HCT116 (cell line): ENCODE measurements around the gene METRN. TPM values are rescaled to one million over a fixed set of nuclear protein-coding genes. Genes with fewer than 3 reads are reported as not detected.

Source experiments
- ATAC-seq: fragments of 200-7000 bp; cut with Tn5 transposase; 2 replicates; pipeline ENCODE4 v1.9.1; 2020; ENCODE audit warnings: mild to moderate bottlenecking, moderate library complexity
- BruUV-seq: library from RNA; stranded (reverse); fragments of 400-500 nt; replicated peaks from 2 replicates; lab custom pipeline; 2021; lab: Mats Ljungman, UMichigan
- CTCF ChIA-PET: fragments of 300-600 bp; sonication (Branson Sonifier 250); formaldehyde crosslinking; loops from one replicate; lab custom pipeline; 2021; ENCODE audit warnings: antibody characterized with exemption; lab: Charles Lee
- POLR2A ChIA-PET: fragments of 300-600, 350-600 bp; sonication (Branson Sonifier 250); formaldehyde crosslinking; loops from one replicate; lab custom pipeline; 2021; ENCODE audit warnings: antibody characterized with exemption; lab: Charles Lee
- RAD21 ChIA-PET, 2 experiments: fragments of 300-600 bp; sonication (Branson Sonifier 250); formaldehyde crosslinking; loops; one replicate each; lab custom pipeline; 2023; ENCODE audit warnings: low total read pairs in 2 of 2; ENCODE audit not compliant: uncharacterized antibody in 2 of 2, unreplicated experiment in 2 of 2, low non-redundant PET in 1 of 2; lab: Charles Lee
- DNase-seq: peaks from one replicate; pipeline ENCODE4 v3.0.0-alpha.2; 2010; ENCODE audit warnings: low read depth, low spot score
- H2AFZ ChIP-seq: fragments of 200-600 bp; shearing (Covaris generic), sonication (generic); 2 replicates; pipeline ENCODE4 v1.6.1; 2017; ENCODE audit warnings: low read depth, mixed run types, mixed read lengths, antibody characterized with exemption, low read length; ENCODE audit not compliant: poor library complexity, severe bottlenecking
- H3K27ac ChIP-seq: 2 replicates; pipeline ENCODE4 v1.5.1; 2012; ENCODE audit warnings: low read depth, low read length
- H3K27me3 ChIP-seq: fragments of 200-600 bp; sonication (generic); 2 replicates; pipeline ENCODE4 v1.6.1; 2016; ENCODE audit warnings: mixed run types, low read length, mixed read lengths; ENCODE audit not compliant: insufficient read depth
- H3K36me3 ChIP-seq, 2 experiments: fragments of 200-500 bp in 1 of 2; fragments of 200-600 bp in 1 of 2; sonication (Bioruptor generic) in 1 of 2; sonication (generic) in 1 of 2; 2 replicates each; pipeline versions ENCODE4 v1.5.1 to v1.6.1; 2014 to 2016; ENCODE audit warnings: low read length in 2 of 2, inconsistent platforms in 1 of 2, mixed read lengths in 1 of 2, mixed run types in 1 of 2; ENCODE audit not compliant: insufficient read depth in 2 of 2, control insufficient read depth in 1 of 2
- H3K4me1 ChIP-seq, 2 experiments: fragments of 200-600 bp in 1 of 2; sonication (generic) in 1 of 2; 2 replicates each; pipeline versions ENCODE4 v1.5.1 to v1.6.1; 2012 to 2017; ENCODE audit warnings: low read length in 2 of 2, inconsistent platforms in 1 of 2, mild to moderate bottlenecking in 1 of 2, mixed read lengths in 1 of 2, mixed run types in 1 of 2, moderate library complexity in 1 of 2; ENCODE audit not compliant: insufficient read depth in 2 of 2, control insufficient read depth in 1 of 2
- H3K4me2 ChIP-seq: fragments of 200-600 bp; sonication (generic); 2 replicates; pipeline ENCODE4 v1.6.1; 2017; ENCODE audit warnings: mixed run types, low read length, mixed read lengths
- H3K4me3 ChIP-seq, 2 experiments: fragments of 200-600 bp in 1 of 2; sonication (generic) in 1 of 2; replicated peaks in 1 of 2; 2 replicates each; pipeline ENCODE4 v1.5.1; 2011 to 2016; ENCODE audit warnings: low read length in 2 of 2, control low read depth in 1 of 2, low read depth in 1 of 2, mild to moderate bottlenecking in 1 of 2, mixed read lengths in 1 of 2, mixed run types in 1 of 2
- H3K79me2 ChIP-seq: fragments of 200-600 bp; sonication (generic); 2 replicates; pipeline ENCODE4 v1.6.1; 2017; ENCODE audit warnings: mild to moderate bottlenecking, mixed run types, low read length, moderate library complexity, mixed read lengths; ENCODE audit not compliant: insufficient read depth
- H3K9ac ChIP-seq: fragments of 200-600 bp; sonication (generic); 2 replicates; pipeline ENCODE4 v1.6.1; 2016; ENCODE audit warnings: low read length, mixed read lengths
- H3K9me2 ChIP-seq: fragments of 200-600 bp; sonication (generic), shearing (Covaris generic); 2 replicates; pipeline ENCODE4 v1.6.1; 2017; ENCODE audit warnings: mixed run types, mild to moderate bottlenecking, moderate library complexity; ENCODE audit not compliant: insufficient read depth
- H3K9me3 ChIP-seq, 2 experiments: fragments of 200-500 bp in 1 of 2; fragments of 200-600 bp in 1 of 2; sonication (Bioruptor generic) in 1 of 2; sonication (generic) in 1 of 2; 2 replicates each; pipeline ENCODE4 v1.6.1; 2014 to 2017; ENCODE audit warnings: low read length in 2 of 2, mixed read lengths in 2 of 2, inconsistent platforms in 1 of 2, low read depth in 1 of 2, mild to moderate bottlenecking in 1 of 2, mixed run types in 1 of 2, moderate library complexity in 1 of 2; ENCODE audit not compliant: control insufficient read depth in 1 of 2, insufficient read depth in 1 of 2
- H4K20me1 ChIP-seq: fragments of 200-600 bp; sonication (generic), shearing (Covaris generic); 2 replicates; pipeline ENCODE4 v1.6.1; 2017; ENCODE audit warnings: mixed run types, mild to moderate bottlenecking, moderate library complexity; ENCODE audit not compliant: insufficient read depth
- CEBPB ChIP-seq: IDR thresholded peaks from 2 replicates; pipeline ENCODE4 v1.6.1; 2012; ENCODE audit warnings: low read depth
- CTCF ChIP-seq, 3 experiments: fragments of 200-600 bp in 1 of 3; sonication (generic) in 1 of 3; IDR thresholded peaks in 2 of 3; conservative IDR thresholded peaks in 1 of 3; 2 replicates each; pipeline ENCODE4 v1.5.1; 2012 to 2017; ENCODE audit warnings: low read depth in 2 of 3, low read length in 2 of 3, antibody characterized with exemption in 1 of 3, borderline replicate concordance in 1 of 3, control low read depth in 1 of 3, mild to moderate bottlenecking in 1 of 3, mixed read lengths in 1 of 3, mixed run types in 1 of 3, moderate library complexity in 1 of 3; ENCODE audit not compliant: insufficient read depth in 1 of 3
- EGR1 ChIP-seq: IDR thresholded peaks from 2 replicates; pipeline ENCODE4 v1.6.1; 2012; ENCODE audit warnings: low read depth
- EZH2 ChIP-seq: fragments of 200-600 bp; sonication (generic); IDR thresholded peaks from 2 replicates; pipeline ENCODE4 v1.6.1; 2017; ENCODE audit warnings: antibody characterized with exemption, mixed run types
- EZH2phosphoT487 ChIP-seq: fragments of 200-600 bp; IDR thresholded peaks from 2 replicates; pipeline ENCODE4 v1.6.1; 2018; ENCODE audit warnings: antibody characterized with exemption, borderline replicate concordance
- FOSL1 ChIP-seq: IDR thresholded peaks from 2 replicates; pipeline ENCODE4 v1.6.1; 2012; ENCODE audit warnings: low read depth
- JUND ChIP-seq: IDR thresholded peaks from 2 replicates; pipeline ENCODE4 v1.6.1; 2012
- MAX ChIP-seq: IDR thresholded peaks from 2 replicates; pipeline ENCODE4 v1.6.1; 2012
- POLR2AphosphoS5 ChIP-seq: IDR thresholded peaks from 2 replicates; pipeline ENCODE4 v1.6.1; 2011; ENCODE audit warnings: mild to moderate bottlenecking, low read depth, low read length, moderate library complexity
- RAD21 ChIP-seq: IDR thresholded peaks from 2 replicates; pipeline ENCODE4 v1.6.1; 2012; ENCODE audit warnings: low read depth, mild to moderate bottlenecking
- ZFX ChIP-seq: fragments of 450-650 bp; IDR thresholded peaks from 2 replicates; pipeline ENCODE4 v1.6.1; 2017
- intact Hi-C: fragments of 100-400 bp; cut with micrococcal nuclease; formaldehyde crosslinking; loops from 2 replicates; pipeline ENCODE4 v1.10.0; 2022
- total RNA-seq: library from RNA; stranded (reverse); gene quantifications from one replicate; pipeline ENCODE4 v1.2.1, GENCODE V29; 2021; ENCODE audit not compliant: unreplicated experiment

Gene METRN
- total RNA-seq, 1 experiment from 2014 or later, result 193 TPM

- RAD21 ChIA-PET, result no interaction called here
- peak overlapping the region; percentile 71 to 90 for H3K4me3 ChIP-seq
- POLR2A ChIA-PET, result interaction anchor here (0.7 kb wide), 1 partner anchor 12 kb away, joined by 3 read pairs; no protein-coding TSS in a partner anchor
- intact Hi-C loops, result no loop called here
- peak overlapping the region; percentile 92 for H3K9ac ChIP-seq
- peak overlapping the region; percentile 97 for H3K4me2 ChIP-seq
- peaks cover 13 to 55% of the 10 kb centered on the region in 2 experiments for H3K4me1 ChIP-seq
- no TSS peak for BruUV-seq
- peak overlapping the region; percentile 98 for H3K27ac ChIP-seq
- H3K9me3 ChIP-seq, result no peaks in the 10 kb centered on the region
- CTCF ChIA-PET, result interaction anchor here (1.2 kb wide), 1 partner anchor 32 kb away, joined by 3 read pairs; no protein-coding TSS in a partner anchor
- peaks cover 41% of the 10 kb centered on the region for H3K79me2 ChIP-seq
- no peaks in the 10 kb centered on the region for H4K20me1 ChIP-seq
- DNase-seq, result no peak
- TF ChIP-seq POLR2AphosphoS5, result no peak; the same call in 1 of the 2 replicates
- TF ChIP-seq CTCF (IDR thresholded peaks at IDR 0.05 in 2 of 3, conservative IDR thresholded peaks at IDR 0.05 in 1 of 3; ENCODE audit: borderline replicate concordance in 1 of 3, insufficient read depth in 1 of 3, low read depth in 2 of 3, low read length in 2 of 3), result no peak
- no peak for TF ChIP-seq FOSL1
- TF ChIP-seq EZH2, result no peak
- no peak for TF ChIP-seq RAD21
- no peak for TF ChIP-seq EZH2phosphoT487
- TF ChIP-seq EGR1, result no peak
- TF ChIP-seq ZFX, result no peak
- TF ChIP-seq MAX, result no peak
- no peak for TF ChIP-seq JUND
- TF ChIP-seq CEBPB, result no peak
- no peaks in the 10 kb centered on the region for H3K9me2 ChIP-seq
- peak; percentile 18 for ATAC-seq
- H2AFZ ChIP-seq, result no peak overlapping the region
- peaks cover 0 to 33% of the 10 kb centered on the region in 2 experiments; a peak in 2 of 4 replicates for H3K36me3 ChIP-seq
- H3K27me3 ChIP-seq, result no peaks in the 10 kb centered on the region
These were observed 31.4 kb upstream of the METRN start for GRCh38 chr16:683396-684070.
